Neural cell (in vitro differentiated cells): ENCODE data around the gene CCDC85C. TPM values are rescaled to one million over a fixed set of nuclear protein-coding genes. Genes with fewer than 3 reads are reported as not detected.

ENCODE experiments used
- H2AFZ ChIP-seq: fragments of 200-600, 300-800 bp; sonication (generic), shearing (Covaris generic); 2 replicates; pipeline ENCODE4 v1.6.0; 2014; ENCODE audit warnings: low read depth, mild to moderate bottlenecking, antibody characterized with exemption, low read length, moderate library complexity
- H3F3A ChIP-seq: fragments of 200-600 bp; shearing (Covaris generic); 2 replicates; pipeline ENCODE4 v1.6.1; 2016; ENCODE audit warnings: mild to moderate bottlenecking, moderate library complexity, mixed read lengths, antibody characterized with exemption, low read length; ENCODE audit not compliant: insufficient read depth, poor library complexity, severe bottlenecking
- H3K27ac ChIP-seq: fragments of 200-600, 300-800 bp; sonication (generic), shearing (Covaris generic); 2 replicates; pipeline ENCODE4 v1.5.1; 2014; ENCODE audit warnings: mild to moderate bottlenecking, low read length, moderate library complexity
- H3K27me3 ChIP-seq: fragments of 300-800, 200-600 bp; sonication (generic), shearing (Covaris generic); 2 replicates; pipeline ENCODE4 v1.6.0; 2014; ENCODE audit warnings: mild to moderate bottlenecking, low read depth, low read length, moderate library complexity; ENCODE audit not compliant: insufficient read depth
- H3K36me3 ChIP-seq: fragments of 300-800, 200-600 bp; sonication (generic), shearing (Covaris generic); 2 replicates; pipeline ENCODE4 v1.5.1; 2014; ENCODE audit warnings: mild to moderate bottlenecking, antibody characterized with exemption, low read length, moderate library complexity; ENCODE audit not compliant: insufficient read depth
- H3K4me2 ChIP-seq: fragments of 300-800, 200-600 bp; sonication (generic), shearing (Covaris generic); 2 replicates; pipeline ENCODE4 v1.6.0; 2014; ENCODE audit warnings: mild to moderate bottlenecking, low read length
- H3K4me3 ChIP-seq: fragments of 300-800, 200-600 bp; sonication (generic), shearing (Covaris generic); 2 replicates; pipeline ENCODE4 v1.5.1; 2014; ENCODE audit warnings: mild to moderate bottlenecking, low read length, moderate library complexity
- H3K79me2 ChIP-seq: fragments of 200-600 bp; shearing (Covaris generic); replicated peaks from 2 replicates; pipeline ENCODE4 v1.6.0; 2014; ENCODE audit warnings: mild to moderate bottlenecking, low read length, moderate library complexity; ENCODE audit not compliant: insufficient read depth
- H3K9ac ChIP-seq: fragments of 300-800, 200-600 bp; sonication (generic), shearing (Covaris generic); 2 replicates; pipeline ENCODE4 v1.6.1; 2016; ENCODE audit warnings: mild to moderate bottlenecking, low read length, mixed read lengths
- H3K9me2 ChIP-seq: fragments of 200-600 bp; shearing (Covaris generic); 2 replicates; pipeline ENCODE4 v1.6.1; 2016; ENCODE audit warnings: mild to moderate bottlenecking, low read length, mixed read lengths; ENCODE audit not compliant: insufficient read depth
- H3K9me3 ChIP-seq: fragments of 200-600, 300-800 bp; sonication (generic), shearing (Covaris generic); 2 replicates; pipeline ENCODE4 v1.6.1; 2016; ENCODE audit warnings: mild to moderate bottlenecking, mixed run types, low read length, moderate library complexity, mixed read lengths
- H4K20me1 ChIP-seq: fragments of 200-600 bp; shearing (Covaris generic); 2 replicates; pipeline ENCODE4 v1.6.1; 2016; ENCODE audit warnings: mild to moderate bottlenecking, mixed run types; ENCODE audit not compliant: insufficient read depth
- EP300 ChIP-seq: fragments of 450-650 bp; conservative IDR thresholded peaks from 2 replicates; pipeline ENCODE4 v1.6.1; 2014; ENCODE audit warnings: antibody characterized with exemption, mild to moderate bottlenecking, moderate library complexity; ENCODE audit not compliant: poor library complexity, severe bottlenecking
- EZH2 ChIP-seq: fragments of 200-600, 300-800 bp; shearing (Covaris generic), sonication (generic); IDR thresholded peaks from 2 replicates; pipeline ENCODE4 v1.6.1; 2014; ENCODE audit warnings: antibody characterized with exemption, low read length, borderline replicate concordance, mild to moderate bottlenecking; ENCODE audit not compliant: insufficient read depth, poor library complexity, severe bottlenecking
- MXI1 ChIP-seq: fragments of 450-650 bp; conservative IDR thresholded peaks from 2 replicates; pipeline ENCODE4 v1.6.1; 2014; ENCODE audit warnings: antibody characterized with exemption, mild to moderate bottlenecking; ENCODE audit not compliant: poor library complexity, severe bottlenecking
- POLR2AphosphoS5 ChIP-seq: IDR thresholded peaks from 2 replicates; pipeline ENCODE4 v1.6.1; 2012
- RAD21 ChIP-seq: fragments of 450-650 bp; conservative IDR thresholded peaks from 2 replicates; pipeline ENCODE4 v1.6.1; 2014; ENCODE audit warnings: antibody characterized with exemption, mild to moderate bottlenecking, moderate library complexity
- SMC3 ChIP-seq: fragments of 450-650 bp; conservative IDR thresholded peaks from 2 replicates; pipeline ENCODE4 v1.6.1; 2014; ENCODE audit warnings: antibody characterized with exemption, mild to moderate bottlenecking, moderate library complexity; ENCODE audit not compliant: poor library complexity
- TAF1 ChIP-seq: IDR thresholded peaks from 2 replicates; pipeline ENCODE4 v1.6.1; 2012; ENCODE audit warnings: low read depth
- polyA plus RNA-seq: library from polyadenylated mRNA; depleted of rRNA; stranded (reverse); fragments of >200 nt; gene quantifications from 2 replicates; pipeline ENCODE4 v1.2.3, GENCODE V29; 2014
- TF ChIP-seq, protein P1 (sequence below): IDR thresholded peaks from 2 replicates; pipeline ENCODE4 v1.6.1; 2012; ENCODE audit warnings: borderline replicate concordance
- TF ChIP-seq, protein P2 (sequence below): fragments of 450-650 bp; IDR thresholded peaks from 2 replicates; pipeline ENCODE4 v1.5.1; 2014; ENCODE audit warnings: antibody characterized with exemption, mild to moderate bottlenecking, moderate library complexity; ENCODE audit not compliant: poor library complexity, severe bottlenecking

The CCDC85C gene
- polyA plus RNA-seq, 1 donor from 2014 or later: 24.8 TPM

DNA sequence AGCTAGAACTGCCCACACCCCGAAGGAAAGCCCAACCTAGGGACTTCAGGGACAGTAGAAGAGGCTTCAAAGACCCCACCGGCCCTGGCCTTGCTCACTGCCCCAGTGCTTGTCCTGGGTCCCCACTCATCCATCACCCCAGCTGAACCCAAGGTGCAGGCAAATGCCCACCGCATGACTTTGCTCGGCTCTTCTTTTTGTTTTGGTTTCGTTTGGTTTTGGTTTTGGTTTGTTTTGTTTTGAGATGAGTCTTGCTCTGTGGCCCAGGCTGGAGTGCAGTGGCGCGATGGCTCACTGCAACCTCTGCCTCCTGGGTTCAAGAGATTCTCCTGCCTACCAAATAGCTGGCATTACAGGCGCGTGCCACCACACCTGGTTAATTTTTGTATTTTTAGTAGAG, 9.0 kb downstream of the CCDC85C start:
- H3K36me3 ChIP-seq: no peaks in the 10 kb centered on the region
- H3K9me3 ChIP-seq: no peaks in the 10 kb centered on the region
- H3K9ac ChIP-seq: no peak overlapping the region
- no peak overlapping the region for H3K27ac ChIP-seq
- H3K79me2 ChIP-seq: peaks cover 33% of the 10 kb centered on the region
- TF ChIP-seq SMC3 (no peak), POLR2AphosphoS5 (no peak), MXI1 (no peak), RAD21 (no peak), TAF1 (no peak), EP300 (no peak), EZH2 (no peak)
- TF ChIP-seq, protein P1, sequence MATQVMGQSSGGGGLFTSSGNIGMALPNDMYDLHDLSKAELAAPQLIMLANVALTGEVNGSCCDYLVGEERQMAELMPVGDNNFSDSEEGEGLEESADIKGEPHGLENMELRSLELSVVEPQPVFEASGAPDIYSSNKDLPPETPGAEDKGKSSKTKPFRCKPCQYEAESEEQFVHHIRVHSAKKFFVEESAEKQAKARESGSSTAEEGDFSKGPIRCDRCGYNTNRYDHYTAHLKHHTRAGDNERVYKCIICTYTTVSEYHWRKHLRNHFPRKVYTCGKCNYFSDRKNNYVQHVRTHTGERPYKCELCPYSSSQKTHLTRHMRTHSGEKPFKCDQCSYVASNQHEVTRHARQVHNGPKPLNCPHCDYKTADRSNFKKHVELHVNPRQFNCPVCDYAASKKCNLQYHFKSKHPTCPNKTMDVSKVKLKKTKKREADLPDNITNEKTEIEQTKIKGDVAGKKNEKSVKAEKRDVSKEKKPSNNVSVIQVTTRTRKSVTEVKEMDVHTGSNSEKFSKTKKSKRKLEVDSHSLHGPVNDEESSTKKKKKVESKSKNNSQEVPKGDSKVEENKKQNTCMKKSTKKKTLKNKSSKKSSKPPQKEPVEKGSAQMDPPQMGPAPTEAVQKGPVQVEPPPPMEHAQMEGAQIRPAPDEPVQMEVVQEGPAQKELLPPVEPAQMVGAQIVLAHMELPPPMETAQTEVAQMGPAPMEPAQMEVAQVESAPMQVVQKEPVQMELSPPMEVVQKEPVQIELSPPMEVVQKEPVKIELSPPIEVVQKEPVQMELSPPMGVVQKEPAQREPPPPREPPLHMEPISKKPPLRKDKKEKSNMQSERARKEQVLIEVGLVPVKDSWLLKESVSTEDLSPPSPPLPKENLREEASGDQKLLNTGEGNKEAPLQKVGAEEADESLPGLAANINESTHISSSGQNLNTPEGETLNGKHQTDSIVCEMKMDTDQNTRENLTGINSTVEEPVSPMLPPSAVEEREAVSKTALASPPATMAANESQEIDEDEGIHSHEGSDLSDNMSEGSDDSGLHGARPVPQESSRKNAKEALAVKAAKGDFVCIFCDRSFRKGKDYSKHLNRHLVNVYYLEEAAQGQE: no peak
- TF ChIP-seq, protein P2, sequence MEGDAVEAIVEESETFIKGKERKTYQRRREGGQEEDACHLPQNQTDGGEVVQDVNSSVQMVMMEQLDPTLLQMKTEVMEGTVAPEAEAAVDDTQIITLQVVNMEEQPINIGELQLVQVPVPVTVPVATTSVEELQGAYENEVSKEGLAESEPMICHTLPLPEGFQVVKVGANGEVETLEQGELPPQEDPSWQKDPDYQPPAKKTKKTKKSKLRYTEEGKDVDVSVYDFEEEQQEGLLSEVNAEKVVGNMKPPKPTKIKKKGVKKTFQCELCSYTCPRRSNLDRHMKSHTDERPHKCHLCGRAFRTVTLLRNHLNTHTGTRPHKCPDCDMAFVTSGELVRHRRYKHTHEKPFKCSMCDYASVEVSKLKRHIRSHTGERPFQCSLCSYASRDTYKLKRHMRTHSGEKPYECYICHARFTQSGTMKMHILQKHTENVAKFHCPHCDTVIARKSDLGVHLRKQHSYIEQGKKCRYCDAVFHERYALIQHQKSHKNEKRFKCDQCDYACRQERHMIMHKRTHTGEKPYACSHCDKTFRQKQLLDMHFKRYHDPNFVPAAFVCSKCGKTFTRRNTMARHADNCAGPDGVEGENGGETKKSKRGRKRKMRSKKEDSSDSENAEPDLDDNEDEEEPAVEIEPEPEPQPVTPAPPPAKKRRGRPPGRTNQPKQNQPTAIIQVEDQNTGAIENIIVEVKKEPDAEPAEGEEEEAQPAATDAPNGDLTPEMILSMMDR: no peak
- no peak overlapping the region for H3K4me3 ChIP-seq
- H3K27me3 ChIP-seq: no peaks in the 10 kb centered on the region
- H3K4me2 ChIP-seq: no peak overlapping the region
- no peaks in the 10 kb centered on the region for H3F3A ChIP-seq
- no peaks in the 10 kb centered on the region for H3K9me2 ChIP-seq
- H4K20me1 ChIP-seq: no peaks in the 10 kb centered on the region
- H2AFZ ChIP-seq: no peak overlapping the region

DNA sequence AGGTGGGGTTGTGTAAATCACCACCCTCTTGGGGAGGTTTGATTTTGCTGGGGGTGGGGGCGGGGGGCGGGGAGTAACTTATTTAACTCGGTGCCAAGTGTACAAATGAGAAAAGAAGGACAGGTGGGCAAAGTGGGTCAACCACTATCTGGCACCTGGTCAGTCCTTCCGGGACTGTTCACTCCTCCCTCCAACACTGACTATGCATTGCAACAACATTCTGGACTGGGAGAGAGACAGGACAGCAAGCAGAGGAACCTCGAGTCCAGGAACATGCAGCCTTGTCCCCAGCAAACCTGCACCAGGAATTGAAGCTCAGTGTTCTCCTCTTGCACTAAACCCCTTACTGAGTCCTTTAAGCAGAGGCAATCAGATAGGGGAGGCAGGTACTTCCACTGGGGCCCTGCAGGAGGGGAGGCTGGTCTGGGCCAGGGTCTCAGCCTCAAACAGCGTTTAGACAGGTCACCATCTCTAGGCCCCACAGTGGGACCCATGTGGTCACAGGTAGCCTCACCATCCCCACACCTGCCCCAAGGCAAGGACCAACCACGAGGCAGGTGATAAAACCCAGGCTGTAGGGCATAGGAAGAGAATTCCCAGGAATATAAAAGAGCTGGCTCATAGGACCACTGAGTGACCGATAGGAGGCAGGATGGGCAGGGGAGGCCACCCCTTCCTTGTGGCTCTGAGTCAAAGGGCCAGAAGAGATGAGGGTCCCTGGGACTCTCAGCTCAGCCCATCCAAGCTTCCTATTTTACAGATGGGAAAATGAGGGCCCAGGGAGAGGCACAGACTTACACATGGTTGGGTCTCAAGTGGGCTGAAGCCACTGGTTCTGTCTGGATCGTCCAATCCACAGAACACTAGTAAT, 9.8 kb downstream of the CCDC85C start:
- Histone ChIP-seq H3K9me2 (no peaks in the 10 kb centered on the region), H3K36me3 (no peaks in the 10 kb centered on the region), H3K27ac (no peak overlapping the region), H3K27me3 (no peaks in the 10 kb centered on the region), H3K4me3 (no peak overlapping the region), H3F3A (no peaks in the 10 kb centered on the region), H3K9ac (no peak overlapping the region), H2AFZ (no peak overlapping the region), H3K9me3 (no peaks in the 10 kb centered on the region), H3K4me2 (no peak overlapping the region), H4K20me1 (no peaks in the 10 kb centered on the region), H3K79me2 (peaks cover 25% of the 10 kb centered on the region)
- TF ChIP-seq MXI1 (no peak), TAF1 (no peak), RAD21 (no peak), SMC3 (no peak), POLR2AphosphoS5 (no peak), EZH2 (no peak), EP300 (no peak)
- TF ChIP-seq, protein P1: no peak
- TF ChIP-seq, protein P2: no peak
